ENCODE data around the gene POU2F3.

The POU2F3 gene

DNA sequence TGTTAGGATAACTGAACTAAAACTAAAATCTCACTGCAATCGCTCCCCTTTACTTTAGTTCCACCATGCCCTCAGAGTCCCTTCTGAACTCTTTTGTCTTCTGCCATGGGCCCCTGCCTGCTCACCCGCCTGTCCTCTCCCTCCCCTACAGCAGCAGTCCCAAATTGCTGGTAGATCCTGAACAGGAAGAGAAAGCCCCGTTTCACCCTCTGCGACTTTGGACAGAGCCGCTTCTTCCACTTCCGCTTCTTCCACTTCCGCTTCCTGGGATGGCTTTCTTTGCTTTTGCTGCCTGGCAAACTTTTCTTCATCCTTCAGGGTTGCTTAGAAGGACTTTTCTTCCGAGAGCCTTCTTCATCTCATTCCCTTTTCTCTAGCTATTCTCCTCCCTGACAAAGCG is 49.5 kb downstream of the POU2F3 start:
- no peak for FAIRE-seq

DNA sequence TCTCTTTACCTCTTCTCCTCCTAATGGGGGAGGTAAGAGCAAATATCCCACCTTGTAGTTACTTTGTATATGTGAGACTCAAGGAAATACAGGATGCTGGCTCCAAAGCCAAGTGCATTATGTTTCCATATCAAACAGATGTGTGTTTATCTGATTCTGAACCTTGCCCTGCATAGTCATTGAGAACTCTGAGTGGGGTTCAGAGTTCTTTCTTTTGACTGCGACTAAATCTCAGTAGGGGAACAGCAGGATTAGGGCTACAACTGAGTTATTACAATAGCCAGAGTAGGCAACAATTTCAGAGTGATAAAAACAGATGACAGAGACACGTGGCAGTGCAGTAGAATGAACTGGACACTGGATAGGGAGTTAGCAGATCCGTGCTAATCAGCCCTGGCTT is 51.0 kb downstream of the POU2F3 start:
- FAIRE-seq = no peak

DNA sequence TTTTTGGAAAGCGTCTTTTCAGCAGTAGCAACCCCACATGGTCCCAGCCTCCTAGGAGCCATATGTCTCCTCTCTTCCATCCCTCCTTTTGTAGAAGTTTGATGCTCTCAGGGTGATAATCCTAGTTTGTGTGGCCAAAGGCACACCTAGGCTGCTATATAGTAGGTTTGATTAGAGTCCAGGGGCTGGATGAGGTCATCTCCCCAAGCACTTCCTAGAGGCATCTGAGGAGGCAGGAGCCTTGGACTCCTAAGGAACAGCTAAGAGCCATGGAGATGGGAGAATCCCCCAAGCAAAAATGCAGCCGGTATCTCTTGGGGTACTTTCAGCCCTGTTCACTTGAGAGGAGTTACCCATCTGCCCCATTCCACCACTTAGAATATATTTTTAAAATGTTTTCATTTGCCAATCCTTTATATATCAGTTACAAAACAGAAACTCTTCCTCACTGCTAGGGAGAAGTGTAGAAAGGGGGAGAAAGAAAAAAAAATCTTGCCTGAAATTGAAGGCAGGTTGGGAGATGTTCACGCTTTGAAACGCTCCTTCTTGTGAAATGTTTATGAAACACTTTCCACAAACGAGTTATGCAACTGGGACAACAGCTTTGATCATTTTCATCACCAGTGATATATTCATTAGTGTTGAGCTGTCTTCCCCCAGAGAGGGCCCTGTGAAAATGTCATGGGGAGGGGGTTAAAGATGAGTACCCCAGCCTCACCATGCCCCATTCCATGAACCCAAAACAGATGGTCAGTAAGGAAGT is 53.3 kb downstream of the POU2F3 start:
- FAIRE-seq = no peak

DNA sequence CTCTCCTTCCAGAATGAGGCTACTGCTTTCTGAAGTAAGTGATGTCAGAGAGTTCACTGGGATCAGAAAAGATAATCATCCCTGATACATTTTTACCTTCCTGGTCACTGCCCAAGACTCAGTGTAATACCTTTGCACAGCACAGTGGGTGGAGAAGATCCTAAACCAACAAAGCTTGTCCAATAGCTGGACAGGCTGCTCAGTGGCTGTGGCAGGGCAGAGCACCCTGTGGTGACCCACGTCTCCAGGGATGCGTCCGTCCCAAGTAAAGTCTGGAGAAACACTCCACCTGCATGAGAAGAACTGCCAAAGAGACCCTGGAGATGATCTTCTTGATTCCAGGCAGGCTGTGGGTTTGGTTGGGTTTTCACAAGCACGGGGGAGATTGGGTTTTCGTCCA is 54.2 kb downstream of the POU2F3 start:
- FAIRE-seq = no peak

DNA sequence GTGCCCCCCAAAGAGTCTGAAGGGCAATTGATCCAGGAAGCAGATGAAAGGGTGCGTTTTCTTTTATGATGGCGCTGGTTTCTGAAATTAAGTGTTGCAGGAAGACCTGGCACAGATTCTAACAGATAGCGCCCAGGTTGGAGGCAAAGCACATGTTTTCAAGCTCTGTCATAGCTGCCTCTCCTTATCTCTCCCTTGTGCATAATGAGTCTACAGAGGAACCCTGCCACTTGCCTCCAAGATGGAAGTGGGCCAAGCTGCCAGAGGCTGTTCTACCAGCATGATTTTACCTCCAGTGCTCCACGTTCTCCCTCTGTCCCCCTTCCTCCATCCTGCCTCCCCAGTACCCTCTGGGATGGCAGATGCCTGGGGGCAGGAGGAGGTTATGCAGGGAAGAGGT is 55.2 kb downstream of the POU2F3 start:
- FAIRE-seq = no peak

DNA sequence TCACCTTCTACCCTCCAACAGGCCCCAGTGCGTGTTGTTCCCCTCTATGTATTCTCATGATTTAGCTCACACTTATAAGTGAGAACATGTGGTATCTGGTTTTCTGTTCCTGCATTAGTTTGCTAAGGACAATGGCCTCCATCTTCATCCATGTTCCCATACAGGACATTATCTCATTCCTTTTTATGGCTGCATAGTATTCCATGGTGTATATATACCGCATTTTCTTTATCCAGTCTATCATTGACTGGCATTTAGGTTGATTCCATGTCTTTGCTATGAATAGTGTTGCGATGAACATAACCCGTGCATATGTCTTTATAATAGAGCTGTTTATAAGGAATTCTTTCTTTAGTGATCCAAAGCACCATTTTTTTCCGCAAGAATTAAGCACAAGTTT is 56.6 kb downstream of the POU2F3 start:
- FAIRE-seq = no peak

DNA sequence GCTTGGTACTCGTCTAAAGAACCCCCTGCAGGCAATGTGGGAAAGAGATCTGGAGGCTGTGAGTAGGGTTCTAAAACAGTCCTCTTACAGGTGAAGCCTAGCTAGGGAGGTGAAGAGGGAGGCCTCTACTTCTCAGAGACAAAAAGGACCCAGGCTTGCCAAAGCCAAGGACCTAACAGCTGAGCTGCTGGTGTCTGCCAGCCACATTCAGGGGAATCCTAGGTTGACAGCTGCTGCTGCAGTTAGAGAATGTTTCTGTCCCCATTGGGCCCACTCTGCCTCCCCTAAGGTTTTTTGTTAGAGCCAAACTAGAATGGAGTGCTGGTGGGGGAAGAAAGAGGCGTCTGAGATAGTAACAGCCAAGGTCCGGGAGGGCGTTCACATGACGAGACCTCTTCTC is 58.5 kb downstream of the POU2F3 start:
- FAIRE-seq = no peak

DNA sequence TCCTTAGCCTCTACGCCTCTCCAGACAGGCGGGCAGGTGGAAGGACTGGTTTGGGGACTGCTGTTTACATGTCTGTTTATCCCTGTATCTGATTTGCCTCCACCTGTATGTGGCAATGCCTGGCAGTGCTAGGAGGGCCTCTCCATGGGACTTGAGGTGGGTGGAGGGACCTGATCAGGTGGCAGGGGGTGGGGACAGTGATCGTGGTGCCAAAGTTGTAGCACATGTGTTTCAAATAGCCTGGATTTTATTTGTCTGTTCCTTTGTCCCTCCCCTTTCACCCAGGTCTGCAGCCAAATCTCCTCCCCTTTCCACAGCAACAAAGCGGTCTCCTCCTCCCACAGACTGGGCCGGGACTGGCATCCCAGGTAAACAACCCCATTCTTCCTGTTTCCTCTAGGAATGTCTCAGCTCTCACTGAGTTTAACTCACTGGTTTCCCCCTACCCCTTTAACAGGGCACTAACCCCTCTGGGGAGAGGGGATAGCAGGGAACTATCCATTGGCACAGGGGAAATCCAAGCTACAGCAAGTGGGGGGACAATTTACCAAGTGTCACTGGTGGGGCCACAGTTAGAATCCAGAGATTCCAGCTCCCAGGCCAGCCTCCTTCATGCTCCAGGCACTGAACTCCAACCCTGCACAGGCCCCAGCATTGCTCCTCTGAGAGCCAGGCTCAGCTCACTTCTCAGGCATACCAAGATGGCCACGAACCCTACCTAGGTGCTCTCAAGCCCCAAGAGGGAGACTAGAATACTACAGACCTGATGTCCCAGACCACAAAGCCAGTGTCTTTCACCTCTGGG is 62.3 kb downstream of the POU2F3 start:
- no peak for FAIRE-seq

DNA sequence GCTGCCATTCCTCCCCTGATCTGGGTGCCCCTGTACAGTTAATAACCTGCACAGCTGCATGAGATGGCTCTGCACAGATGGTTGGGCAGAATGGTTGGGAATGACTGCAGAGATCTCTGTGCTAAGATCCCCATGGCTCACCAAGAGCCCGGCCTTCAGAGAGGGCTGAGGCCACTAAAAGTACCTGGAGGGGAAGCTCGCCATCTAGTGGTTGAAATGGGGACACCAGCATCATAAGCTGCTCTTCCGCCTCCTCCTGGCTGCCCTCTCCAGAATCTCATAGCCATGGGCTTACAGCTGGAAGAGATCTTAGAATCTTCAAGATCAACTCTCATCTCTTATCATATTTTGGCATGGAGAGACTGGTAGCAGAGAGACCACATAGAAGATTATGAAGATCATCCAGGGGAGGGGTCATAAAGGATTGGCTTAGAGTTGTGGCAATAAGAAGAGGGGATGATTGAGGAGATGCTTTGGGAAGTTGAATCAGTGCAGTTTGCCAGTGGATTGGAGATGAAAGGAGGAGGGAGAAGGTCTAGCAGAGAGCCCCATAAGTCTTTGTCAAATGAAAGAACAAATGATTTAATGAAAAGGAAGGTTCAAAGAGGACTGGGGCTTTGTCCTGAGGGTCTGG is 63.2 kb downstream of the POU2F3 start:
- no peak for FAIRE-seq

DNA sequence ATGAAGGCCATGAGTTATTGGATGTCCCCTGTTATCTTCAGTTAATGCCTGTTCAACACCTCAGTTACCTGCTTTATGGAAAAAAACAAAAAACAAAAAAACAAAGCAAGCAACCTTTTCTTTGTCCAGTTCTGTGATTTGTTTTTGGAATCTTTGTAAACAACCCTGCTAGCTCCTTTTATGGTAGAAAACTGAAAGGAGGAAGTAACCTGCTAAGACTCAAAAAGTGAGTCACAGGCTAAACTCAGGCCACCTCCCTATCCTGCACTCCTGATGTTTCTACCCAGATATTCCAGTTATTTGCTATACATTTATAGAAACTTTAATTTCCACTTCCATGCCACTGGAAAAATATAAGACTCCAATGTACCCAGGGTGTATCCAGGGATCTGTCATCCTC is 64.6 kb downstream of the POU2F3 start:
- no peak for FAIRE-seq

DNA sequence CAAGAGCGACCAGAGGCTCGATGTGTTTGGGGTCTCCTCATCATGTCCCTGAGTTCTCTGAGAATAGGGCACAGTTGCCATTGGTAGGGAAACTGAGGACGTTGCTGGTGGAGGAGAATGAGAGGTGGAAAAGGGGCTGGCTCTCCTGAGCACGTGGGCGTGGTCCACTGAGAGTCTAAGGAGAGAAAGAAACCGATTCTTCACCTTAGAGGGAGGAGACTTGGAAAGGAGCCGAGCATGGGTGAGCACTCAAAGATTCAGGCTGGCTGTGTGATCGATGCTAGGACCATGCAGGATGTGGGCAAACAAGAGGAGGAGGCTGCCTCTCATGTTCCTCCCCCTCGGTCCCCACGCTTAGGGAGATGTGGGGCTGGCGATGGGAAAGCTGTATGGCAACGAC is 65.3 kb downstream of the POU2F3 start:
- FAIRE-seq = no peak

DNA sequence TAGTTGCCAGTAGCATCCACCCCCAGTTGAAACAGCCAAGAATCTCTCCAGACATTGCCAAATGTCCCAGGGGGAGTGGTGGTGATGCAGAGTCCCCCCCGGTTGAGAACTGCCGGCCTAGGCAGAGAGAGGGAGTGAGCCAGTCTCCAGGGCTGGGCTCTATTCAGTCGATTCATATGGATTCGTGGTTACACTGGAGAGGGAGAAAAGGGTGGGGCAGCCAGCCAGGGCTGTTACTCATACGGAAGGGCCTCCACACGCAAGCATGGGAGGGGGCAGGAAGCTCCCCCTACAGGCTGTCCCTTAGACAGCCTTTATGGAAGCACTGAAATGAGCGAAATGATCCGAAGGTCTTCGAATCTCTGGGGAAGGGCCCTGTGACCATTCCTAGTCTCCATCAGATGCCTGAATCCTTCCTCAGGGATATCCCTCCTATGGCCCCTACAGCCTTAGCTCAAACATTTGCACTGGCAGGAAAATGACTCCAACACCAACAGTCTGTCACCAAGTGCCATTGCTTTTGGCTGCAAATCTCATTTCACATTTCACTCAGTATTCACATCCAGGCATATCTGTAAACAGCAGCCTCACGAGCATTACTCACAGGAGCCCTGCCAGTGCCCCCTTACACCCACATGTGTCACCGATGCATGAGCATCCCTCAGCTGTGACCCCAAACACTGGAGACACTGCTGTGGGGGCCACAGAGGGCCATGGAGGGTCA is 66.7 kb downstream of the POU2F3 start:
- no peak for FAIRE-seq

DNA sequence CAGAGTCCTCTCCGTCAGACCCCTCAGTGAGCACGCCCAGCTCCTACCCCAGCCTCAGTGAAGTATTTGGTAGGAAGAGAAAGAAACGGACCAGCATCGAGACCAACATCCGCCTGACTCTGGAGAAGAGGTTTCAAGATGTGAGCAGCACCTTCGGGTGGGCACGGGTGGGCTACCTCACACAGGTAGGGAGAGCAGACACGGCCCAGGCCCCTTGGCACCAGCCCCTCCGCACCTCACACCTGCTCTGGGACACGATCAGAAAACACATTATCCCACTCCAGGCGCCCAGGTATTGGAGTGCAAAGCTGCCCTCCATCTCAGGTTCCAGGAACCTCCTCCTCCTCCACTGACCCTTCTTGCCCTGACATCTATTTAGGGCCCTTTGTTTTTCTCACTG is 67.5 kb downstream of the POU2F3 start:
- FAIRE-seq = no peak

DNA sequence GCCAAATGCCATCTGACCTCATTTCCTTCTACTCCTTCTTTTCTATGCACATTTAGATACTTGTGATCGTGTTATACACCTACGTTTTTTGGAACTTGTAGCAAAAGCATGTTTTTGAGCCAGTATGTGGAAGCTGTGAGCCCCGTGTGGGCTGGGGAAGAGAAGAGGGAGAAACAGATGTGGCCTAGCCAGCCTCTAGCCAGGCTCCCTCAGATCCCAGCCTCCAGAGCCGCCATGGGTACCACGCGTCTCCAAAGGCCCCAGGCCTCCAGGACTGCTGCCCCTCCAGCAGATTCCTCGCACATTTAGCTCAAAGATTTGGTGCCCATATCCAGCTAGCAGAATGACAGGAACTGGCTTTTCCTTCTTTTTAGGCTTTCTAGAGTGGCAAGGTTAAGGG is 68.1 kb downstream of the POU2F3 start:
- no peak for FAIRE-seq

DNA sequence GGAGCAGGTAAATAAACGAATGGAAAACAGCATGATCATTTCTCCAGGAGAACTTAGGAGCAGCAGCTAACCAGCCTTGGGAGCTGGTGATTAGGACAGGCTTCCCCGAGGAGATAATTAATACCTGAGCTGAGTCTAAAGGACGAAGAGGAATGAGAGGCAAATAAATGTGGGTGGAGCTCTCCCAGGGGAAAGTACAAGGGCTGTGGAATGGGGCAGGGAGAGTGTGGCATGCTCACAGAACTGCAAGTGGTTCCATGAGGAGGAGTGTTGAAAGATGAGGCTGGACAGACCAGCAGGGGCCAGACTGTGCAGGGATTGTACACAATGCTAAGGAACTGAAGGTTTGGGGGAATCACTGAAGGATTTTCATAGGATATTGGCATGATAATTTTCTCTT is 70.9 kb downstream of the POU2F3 start:
- FAIRE-seq = no peak

DNA sequence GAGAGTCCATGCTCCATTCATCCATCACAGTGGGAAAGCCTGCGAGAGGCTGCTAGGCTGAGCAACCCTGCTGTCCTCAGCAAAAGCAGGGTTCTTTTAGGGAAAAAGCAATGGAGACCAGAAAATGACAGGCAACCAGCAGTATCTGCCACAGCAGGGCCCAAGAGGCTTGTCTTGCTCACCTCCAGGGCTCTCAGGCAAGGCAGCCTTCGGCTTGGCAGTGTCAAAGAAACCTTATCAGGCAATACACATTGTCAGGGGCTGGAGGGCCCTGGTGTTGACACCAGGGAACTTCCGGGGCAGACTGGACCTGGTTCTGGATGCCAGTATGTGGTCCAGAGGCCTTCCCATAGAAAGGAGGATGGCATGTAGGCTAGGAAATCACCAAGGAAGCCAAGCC is 74.9 kb downstream of the POU2F3 start:
- FAIRE-seq = no peak

DNA sequence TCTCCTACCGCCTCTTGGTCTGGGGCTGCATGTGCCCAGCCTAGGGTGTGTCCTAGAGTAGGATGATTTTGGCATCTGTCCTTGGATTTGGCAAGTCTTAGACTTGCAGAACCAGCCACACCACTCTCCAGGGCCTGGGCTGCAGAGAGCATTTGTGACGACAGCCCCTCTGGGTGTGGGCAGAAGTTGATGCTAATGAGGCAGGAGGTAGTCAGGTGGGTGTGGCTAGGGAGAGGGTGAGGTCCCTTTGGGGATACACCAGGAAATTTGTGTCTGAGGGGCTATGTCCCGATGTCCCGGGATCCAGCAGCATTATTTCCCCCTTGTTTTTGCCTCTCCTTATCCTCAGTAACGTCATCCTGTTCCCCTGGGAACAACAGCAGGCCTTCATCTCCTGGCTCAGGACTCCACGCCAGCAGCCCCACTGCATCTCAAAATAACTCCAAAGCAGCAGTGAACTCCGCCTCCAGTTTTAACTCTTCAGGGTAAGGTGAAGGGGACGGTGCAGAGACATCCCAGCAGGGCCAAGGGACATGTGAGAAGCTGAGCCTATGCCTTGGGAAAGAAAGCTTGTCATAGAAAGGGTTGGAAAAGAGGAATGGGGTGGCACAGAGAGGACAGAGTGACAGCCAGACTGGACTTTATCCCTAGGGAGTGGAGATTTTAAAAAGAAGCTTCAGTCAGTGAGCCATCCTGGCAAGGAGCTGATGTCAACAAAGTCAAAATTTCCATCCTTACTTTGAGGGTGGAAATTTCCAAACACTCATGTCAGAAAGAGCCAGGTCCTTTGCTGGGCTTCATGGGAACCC is 77.1 kb downstream of the POU2F3 start:
- FAIRE-seq = no peak

DNA sequence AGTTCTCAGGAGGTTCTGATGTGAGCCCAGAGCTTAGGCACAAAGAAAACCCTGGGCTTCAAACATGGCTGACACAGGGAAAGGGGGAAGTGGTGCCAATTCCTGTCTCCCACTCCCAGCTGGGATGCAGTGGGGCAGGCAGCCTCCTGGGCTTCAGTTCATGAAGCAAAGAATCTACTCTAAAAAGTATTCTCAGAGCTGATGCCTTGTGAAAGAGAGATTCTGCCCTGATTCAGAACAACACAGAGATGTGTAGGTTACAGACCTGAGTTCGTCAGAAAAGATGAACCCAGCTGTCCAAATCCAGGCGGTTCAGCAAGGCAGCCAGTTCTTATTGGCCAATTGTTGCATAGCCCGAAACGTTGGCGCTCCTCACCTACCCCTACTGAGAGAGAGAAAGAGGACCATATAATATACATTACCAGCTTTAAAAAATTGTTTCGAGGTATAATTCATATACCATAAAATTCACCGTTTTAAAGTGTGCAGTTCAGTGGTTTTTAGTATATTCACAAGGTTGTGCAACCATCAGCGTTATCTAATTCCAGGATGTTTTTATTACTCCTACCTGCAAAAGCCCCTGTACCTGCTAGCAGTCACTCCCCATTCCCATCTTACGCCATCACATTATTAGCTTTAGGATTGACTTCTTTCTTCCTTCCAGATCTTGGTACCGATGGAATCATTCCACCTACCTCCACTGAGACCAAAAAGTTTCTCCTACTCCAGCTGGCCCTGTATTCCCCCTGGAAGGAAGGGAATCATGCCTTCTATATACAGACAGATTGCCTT is 77.9 kb downstream of the POU2F3 start:
- FAIRE-seq = no peak

DNA sequence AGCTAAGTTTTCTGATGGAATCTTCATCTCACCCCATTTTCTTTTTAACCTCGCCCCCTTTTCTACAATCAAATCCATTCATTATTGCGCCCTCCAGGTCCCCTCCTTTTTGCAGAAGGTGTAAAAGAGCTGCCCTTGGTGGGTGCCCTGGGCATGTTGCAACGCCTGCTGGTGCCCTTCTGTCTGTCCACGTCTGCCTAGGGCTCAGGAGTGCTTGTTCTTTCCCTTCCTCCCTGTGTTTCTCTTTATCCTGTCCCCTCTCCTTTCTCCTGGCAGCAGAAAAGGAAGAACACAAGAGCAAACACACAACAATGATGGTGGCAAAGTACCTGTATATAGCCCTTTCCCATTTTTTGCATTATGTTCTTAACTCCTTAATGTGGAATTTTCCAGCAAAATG is 79.0 kb downstream of the POU2F3 start:
- no peak for FAIRE-seq

DNA sequence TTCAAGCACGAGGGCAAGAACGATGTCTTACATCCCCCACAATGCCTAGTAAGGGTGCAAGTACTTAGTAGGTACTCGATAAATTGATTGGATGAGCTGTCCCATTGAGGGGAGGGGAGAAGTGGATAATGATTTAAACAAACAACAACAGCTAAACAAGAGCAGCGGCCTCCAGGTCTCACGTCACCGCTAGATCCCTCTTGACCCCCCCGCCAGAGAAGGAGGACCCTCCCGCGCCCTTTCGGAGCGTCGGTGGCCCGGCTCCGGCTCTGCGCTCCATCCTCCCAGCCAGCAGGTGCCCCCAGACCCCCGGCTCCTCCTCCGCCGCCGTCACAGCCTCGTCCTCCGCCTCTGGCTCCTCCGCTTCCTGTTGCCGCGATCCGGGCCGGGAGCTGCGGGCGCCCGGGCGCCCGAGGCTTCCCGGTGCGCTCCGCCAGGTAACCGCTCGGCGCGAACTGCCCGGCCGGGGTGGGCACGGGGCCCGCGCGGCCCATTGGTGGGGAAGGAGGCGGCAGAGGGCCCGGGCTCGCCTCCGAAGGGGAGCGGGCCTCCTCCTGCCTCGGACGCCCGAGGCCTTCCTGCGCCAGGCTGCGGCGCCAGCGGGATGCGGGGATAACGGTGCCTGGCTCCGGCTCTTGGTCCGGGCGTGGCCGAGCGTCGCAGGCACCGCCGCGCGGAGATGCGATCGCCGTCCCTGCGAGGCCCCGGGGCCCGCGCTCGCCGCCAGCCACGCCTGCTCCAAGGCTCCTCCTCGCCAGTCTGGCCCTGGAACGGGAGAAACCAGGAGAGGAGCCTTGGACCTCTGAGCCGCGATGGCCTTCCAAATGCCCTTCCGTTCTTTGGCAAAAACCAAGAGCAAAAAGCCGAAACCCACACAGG is 85.2 kb downstream of the POU2F3 start, which contains the start of gene TLCD5:
TLCD5 (plus strand) TSS at position 368 of the 879 bp plus-strand sequence. CDS start 2,143 bp downstream, outside the sequence.
- no peak for FAIRE-seq

All from endometrium (tissue), 2 donors.